HL-60/S4 (cell line): ENCODE data around the gene WNK2.
"Not testable (repeated sequence)": the region's sequence is repeated elsewhere in the genome, so short reads cannot be mapped to it uniquely, and the experiment has no call there.

Source experiments
- in situ Hi-C: fragments of 300-500 bp; cut with MboI; formaldehyde crosslinking; loops from 2 replicates; pipeline ENCODE4 v1.14.3; 2022; ENCODE audit warnings: low sequenced_read_pairs

WNK2 gene

DNA sequence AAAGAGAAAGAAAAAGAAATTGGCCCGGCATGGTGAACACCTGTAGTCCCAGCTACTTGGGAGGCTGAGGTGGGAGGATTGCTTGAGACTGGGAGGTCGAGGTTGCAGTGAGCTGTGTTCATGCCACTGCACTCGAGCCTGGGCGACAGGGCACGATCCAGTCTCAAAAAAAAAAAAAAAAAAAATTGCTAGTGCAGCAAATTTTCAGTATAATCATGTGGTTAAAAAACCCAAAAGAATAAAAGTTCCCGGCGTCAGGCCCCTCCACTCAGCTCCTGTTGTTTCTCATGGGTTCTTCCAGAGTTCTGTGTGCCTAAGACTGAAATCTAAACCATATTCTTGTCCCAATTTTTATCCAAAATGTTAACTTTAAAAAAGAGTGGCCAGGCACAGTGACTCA, 49.1 kb downstream of the WNK2 start:
- in situ Hi-C loops = no loop called here

DNA sequence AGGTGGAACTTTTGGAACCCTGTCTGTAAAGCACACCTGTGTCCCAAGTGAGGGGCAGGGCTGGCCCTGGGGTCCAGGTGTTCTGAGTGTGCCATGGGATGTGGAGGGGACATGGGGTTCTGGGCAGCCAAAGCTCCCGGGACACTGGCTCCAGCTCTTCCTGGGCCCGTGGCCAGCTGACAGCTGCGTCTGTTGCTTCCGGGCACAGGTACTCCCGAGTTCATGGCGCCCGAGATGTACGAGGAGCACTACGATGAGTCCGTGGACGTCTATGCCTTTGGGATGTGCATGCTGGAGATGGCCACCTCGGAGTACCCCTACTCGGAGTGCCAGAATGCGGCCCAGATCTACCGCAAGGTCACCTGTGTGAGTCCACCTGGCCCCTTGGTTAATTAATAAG, 50.7 kb downstream of the WNK2 start:
- in situ Hi-C loops = no loop called here

DNA sequence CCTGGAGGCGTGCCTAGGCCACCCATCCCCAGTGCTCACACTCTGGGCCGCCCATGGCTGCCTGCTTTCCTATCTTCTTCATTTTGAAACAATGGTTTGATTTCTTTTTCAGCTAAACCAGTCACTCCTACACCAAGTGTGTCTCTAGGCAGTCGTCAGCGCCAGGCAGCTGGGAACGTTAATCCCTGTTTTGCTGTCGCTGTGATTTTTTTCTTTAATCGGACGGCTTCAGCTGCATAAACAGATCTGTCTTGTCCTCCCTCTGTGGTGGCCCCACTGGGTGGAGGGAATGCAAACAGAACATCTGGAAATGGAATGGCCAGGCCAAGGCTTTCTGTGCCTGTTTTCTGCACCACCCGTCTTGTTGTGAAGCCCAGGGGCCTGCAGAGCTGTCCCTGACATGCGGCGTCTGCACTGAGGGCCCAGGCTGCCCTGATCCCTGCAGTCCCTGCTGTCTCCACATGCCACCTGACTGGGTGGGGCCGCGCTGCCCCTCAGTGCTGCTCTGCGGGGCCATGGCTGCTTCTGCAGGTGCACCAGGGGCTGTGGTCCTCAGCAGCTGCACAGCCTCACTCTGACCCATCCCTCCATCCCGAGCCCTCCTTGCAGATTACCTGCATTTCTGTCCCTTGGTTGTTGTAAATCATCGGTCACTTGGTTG, 51.5 kb downstream of the WNK2 start:
- in situ Hi-C loops = no loop called here

DNA sequence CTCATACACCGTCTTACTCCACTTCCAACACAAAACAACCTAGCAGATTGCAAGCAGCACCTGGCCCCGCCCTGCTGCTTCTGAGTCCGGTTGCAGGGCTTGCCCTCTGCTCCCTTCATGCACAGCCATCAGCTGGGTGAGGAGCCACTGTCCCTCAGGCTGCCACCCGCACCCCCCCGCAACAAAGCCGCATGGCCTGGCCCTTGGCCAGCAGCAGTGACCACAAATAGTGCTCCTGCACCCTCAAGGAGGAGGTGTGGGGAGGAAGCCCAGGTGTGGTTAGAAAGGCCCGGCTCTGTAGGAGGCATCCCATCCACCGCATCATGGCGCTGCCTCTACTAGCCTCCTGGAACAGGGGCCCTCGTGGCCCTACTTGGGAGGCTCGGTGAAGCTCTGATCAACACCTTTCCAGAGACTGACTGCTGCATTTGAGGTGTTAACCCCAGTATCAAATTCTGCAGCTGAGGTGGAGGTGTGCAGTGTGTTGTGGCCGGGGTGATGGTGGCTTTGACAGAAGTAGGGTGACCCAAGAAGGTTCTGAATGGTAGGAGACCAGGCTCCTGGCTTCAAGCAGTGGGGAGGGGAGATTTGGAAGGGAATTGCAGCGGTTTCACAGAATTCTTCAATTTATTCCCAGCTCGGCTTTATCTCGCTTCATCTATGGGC, 52.7 kb downstream of the WNK2 start:
- in situ Hi-C loops = no loop called here

GRCh38 chr9:93237540-93237939, 53.6 kb downstream of the WNK2 start:
- in situ Hi-C loops = no loop called here

- in situ Hi-C loops = no loop called here
These were observed 55.3 kb downstream of the WNK2 start for GRCh38 chr9:93238953-93239925.

GRCh38 chr9:93240891-93241334, 57.0 kb downstream of the WNK2 start:
- in situ Hi-C loops = no loop called here

DNA sequence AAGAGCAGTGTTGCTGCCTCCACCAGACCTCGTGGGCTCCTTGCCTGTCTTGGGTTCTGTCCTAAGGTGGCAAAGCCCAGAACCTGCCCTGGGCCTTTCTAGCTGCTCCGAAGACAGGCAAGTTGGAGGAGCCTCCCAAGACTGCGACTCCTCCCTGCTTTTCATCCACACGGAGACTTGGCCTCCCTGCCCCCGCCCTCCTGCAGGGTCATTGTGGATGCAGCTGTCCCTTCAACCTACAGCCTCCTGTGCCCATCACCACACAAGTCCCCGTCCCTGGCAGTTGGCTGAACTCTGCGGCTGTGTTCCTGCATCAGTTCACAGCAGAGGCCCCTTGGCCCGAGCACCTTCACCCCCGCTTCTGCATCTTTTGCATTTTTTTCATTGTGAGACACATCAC, 59.2 kb downstream of the WNK2 start:
- in situ Hi-C loops = no loop called here

DNA sequence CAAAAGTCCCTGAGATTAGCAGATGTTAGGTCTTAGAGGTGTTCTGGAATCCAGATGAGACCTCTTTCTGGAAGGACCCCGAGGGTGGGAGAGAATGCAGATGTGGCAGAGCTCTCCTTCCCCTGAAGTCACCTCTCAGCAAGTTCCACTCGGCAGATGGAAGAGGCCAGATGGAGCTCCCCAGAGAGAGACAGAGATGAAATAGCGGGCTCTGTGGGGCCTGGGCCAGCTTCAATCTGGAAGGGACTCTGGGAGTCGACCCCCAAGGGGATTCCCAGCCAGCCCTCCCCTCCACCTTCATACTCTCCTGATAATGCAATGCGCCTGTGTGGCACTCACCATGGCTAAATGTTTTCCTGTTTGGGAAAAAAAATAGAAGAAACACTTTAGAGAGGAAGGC, 60.2 kb downstream of the WNK2 start:
- in situ Hi-C loops = no loop called here

- in situ Hi-C loops = no loop called here
These were observed 60.8 kb downstream of the WNK2 start for GRCh38 chr9:93244510-93245436.

- in situ Hi-C loops = no loop called here
These were observed 61.6 kb downstream of the WNK2 start for GRCh38 chr9:93245437-93245970.

DNA sequence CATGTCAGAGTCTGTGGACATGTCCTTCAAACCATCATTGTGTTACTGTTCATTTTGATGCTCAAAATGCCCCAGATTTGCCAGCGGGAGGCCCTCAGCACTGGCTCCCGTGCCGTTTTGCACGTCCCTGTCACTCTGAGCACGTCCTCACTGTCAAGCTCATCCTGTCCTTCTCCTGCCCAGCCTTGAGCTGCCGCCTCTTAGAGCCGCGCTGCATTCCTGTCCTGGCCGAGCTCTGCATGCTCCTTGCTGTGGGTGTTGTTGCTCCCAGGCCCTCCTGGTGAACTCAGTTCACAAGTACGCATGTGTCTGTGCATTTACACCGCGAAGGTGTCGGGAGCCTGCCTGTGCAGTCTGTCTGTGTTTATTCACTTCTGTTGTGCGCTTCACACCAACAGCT, 62.2 kb downstream of the WNK2 start:
- in situ Hi-C loops = no loop called here

DNA sequence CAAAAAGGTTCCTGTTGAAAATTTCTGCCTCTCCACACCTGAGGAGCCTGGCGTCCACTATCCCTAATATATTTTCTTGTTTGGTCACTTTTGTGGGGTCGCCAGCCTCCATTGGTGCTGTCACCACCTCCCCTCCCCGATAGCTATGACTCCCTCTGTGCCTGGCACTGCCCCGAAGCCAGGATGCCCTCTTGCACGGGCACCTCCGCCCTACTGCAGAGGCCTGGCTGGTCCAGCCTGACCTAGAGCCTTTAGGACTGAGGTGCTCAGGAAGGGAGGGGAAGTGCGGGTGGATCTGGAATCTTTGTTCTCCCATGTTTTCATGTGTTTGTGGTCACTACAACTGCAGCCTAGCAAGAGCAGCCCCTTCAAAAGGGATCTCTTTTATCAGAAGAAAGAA, 62.6 kb downstream of the WNK2 start:
- in situ Hi-C loops = no loop called here

GRCh38 chr9:93247099-93247865, 63.3 kb downstream of the WNK2 start:
- in situ Hi-C loops = no loop called here

GRCh38 chr9:93247892-93248291, 64.0 kb downstream of the WNK2 start:
- in situ Hi-C loops = no loop called here

- in situ Hi-C loops = no loop called here
These were observed 64.6 kb downstream of the WNK2 start for GRCh38 chr9:93248386-93249040.

GRCh38 chr9:93250185-93250584, 66.2 kb downstream of the WNK2 start:
- in situ Hi-C loops = no loop called here

DNA sequence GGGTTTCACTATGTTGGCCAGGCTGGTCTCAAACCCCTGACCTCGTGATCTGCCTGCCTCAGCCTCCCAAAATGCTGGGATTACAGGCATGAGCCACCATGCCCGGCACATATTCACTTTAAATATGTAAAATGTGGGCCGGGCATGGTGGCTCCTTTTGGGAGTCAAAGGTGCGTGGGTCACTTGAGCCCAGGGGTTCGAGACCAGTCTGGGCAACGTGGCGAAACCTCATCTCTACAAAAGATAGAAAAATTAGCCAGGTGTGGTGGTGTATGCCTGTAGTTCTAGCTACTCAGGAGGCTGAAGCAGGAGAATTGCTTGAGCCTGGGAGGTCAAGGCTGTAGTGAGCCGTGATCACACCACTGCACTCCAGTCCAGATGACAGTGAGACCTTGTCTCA, 67.4 kb downstream of the WNK2 start:
- in situ Hi-C loops = not testable (repeated sequence)
